Gastrocnemius medialis (tissue), 4 donors: Measurements from ENCODE around the gene FRRS1L.
A peak's percentile ranks its signal among the peaks of the same experiment; 100 is the strongest.

Experiments used
- POLR2A ChIP-seq, 2 donors: fragments of 450-650 bp; IDR thresholded peaks; one replicate each; pipeline ENCODE4 v1.6.1; 2017; ENCODE audit warnings: antibody characterized with exemption in 2 of 2, mild to moderate bottlenecking in 2 of 2, moderate library complexity in 2 of 2
- TF ChIP-seq, protein P1 (sequence below), 5 experiments: fragments of 450-650 bp in 3 of 5; fragments of 200-600 bp in 2 of 5; sonication (generic) in 2 of 5; IDR thresholded peaks in 4 of 5; conservative IDR thresholded peaks in 1 of 5; 1 replicate in 4 of 5; 2 replicates in 1 of 5; pipeline ENCODE4 v1.5.1; 2016 to 2019; ENCODE audit warnings: antibody characterized with exemption in 5 of 5, mild to moderate bottlenecking in 3 of 5, moderate library complexity in 3 of 5

DNA sequence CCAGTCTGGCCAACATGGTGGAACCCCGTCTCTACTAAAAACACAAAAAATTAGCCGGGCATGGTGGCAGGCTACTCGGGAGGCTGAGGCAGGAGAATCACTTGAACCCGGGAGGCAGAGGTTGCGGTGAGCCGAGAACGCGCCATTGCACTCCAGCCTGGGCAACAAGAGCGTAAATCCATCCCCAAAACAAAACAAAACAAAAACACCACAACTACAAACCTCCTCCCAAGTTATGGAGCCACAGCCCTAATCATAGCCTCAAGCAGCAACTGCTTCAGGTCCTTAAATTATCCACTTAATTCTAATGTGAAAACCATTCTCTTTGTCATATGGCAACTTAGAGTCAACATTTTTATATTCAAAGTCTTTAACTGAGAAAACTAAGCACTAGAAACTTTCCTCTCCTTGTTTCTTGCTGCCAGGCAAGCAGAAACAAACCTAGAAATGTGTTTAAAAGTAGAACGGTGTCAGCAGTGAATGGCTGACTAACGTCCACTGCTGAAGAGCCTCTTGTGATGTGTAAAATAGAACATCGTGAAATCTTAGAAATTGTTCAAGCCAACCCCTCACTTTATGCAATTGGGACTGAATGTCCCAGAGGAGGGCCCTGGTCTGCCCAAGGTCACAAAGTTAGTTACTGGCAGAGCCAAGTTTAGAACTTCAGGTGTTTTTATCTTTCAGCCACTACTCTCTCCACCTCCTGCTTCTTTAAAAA lies 53.0 kb downstream of the FRRS1L start:
- TF ChIP-seq, protein P1, sequence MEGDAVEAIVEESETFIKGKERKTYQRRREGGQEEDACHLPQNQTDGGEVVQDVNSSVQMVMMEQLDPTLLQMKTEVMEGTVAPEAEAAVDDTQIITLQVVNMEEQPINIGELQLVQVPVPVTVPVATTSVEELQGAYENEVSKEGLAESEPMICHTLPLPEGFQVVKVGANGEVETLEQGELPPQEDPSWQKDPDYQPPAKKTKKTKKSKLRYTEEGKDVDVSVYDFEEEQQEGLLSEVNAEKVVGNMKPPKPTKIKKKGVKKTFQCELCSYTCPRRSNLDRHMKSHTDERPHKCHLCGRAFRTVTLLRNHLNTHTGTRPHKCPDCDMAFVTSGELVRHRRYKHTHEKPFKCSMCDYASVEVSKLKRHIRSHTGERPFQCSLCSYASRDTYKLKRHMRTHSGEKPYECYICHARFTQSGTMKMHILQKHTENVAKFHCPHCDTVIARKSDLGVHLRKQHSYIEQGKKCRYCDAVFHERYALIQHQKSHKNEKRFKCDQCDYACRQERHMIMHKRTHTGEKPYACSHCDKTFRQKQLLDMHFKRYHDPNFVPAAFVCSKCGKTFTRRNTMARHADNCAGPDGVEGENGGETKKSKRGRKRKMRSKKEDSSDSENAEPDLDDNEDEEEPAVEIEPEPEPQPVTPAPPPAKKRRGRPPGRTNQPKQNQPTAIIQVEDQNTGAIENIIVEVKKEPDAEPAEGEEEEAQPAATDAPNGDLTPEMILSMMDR (IDR thresholded peaks at IDR 0.05 in 4 of 5, conservative IDR thresholded peaks at IDR 0.05 in 1 of 5) = no peak
- peak; percentile 22 to 40 for TF ChIP-seq POLR2A (IDR thresholded peaks at IDR 0.05)
